NCI-H748 (cell line): Measurements from ENCODE around the gene MAGEA2B.
"Not testable (repeated sequence)": the region's sequence is repeated elsewhere in the genome, so short reads cannot be mapped to it uniquely, and the experiment has no call there.

Experiments
- DNase-seq: peaks from one replicate; lab custom pipeline; 2025; ENCODE audit not compliant: unreplicated experiment; lab: John Stamatoyannopoulos, UW

Gene MAGEA2B

GRCh38 chrX:152754871-152755270 is 40.4 kb downstream of the MAGEA2B start:
- DNase-seq: not testable (repeated sequence)

GRCh38 chrX:152758918-152759317 is 44.5 kb downstream of the MAGEA2B start, which contains the start of gene CSAG3:
Gene CSAG3, plus strand, starts transcription at chrX:152759218.
- not testable (repeated sequence) for DNase-seq

- not testable (repeated sequence) for DNase-seq
Observed at GRCh38 chrX:152759544-152759943, 45.1 kb downstream of the MAGEA2B start.

- DNase-seq: not testable (repeated sequence)
Observed at GRCh38 chrX:152761582-152761981, 47.2 kb downstream of the MAGEA2B start.

- DNase-seq: not testable (repeated sequence)
Observed at GRCh38 chrX:152766562-152766961, 52.1 kb downstream of the MAGEA2B start.
